Fibroblast of the conjunctiva (primary cell): ENCODE results near the gene BST1.

Source experiments
- DNase-seq: peaks from one replicate; pipeline ENCODE4 v3.0.0-alpha.2; 2010; ENCODE audit warnings: low read depth

Gene BST1, protein sequence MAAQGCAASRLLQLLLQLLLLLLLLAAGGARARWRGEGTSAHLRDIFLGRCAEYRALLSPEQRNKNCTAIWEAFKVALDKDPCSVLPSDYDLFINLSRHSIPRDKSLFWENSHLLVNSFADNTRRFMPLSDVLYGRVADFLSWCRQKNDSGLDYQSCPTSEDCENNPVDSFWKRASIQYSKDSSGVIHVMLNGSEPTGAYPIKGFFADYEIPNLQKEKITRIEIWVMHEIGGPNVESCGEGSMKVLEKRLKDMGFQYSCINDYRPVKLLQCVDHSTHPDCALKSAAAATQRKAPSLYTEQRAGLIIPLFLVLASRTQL

DNA sequence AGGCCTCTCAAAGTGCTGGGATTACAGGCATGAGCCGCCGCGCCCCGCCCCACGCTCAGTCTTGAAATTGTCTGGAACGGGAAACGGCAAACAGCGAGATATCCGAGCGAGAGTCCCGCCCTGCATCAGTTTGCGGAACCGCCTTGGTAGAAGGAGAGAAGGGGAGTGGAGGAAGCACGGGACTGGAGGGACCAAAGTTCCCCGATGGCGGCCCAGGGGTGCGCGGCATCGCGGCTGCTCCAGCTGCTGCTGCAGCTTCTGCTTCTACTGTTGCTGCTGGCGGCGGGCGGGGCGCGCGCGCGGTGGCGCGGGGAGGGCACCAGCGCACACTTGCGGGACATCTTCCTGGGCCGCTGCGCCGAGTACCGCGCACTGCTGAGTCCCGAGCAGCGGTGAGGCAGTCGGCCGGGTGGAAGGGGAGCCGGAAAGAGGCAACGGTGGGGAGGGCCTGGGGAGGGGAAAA, at the start of gene BST1:
TSS of gene BST1 (plus strand) at position 125 of the 463 bp plus-strand sequence. CDS start at position 205, 80 bp downstream.
- DNase-seq = no peak

DNA sequence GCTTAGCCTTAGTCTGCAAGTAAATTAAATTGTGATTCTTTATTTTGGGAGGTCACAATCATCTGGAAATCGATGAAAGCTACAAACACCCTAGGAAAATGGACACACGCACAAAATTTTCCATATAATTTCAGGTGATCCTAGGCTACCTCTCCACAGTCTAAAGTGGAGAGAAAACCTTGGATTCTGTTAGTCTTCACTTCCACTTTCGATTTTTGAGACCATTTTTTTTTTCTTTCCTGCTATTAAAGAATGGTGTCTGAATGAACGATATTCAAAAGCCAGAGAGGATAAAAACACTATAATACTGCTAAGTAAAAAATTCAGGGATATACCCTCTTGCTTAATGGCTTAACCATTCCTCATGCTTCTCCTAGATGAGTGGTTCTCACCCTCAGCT, 49.4 kb upstream of the BST1 start:
- no peak for DNase-seq

DNA sequence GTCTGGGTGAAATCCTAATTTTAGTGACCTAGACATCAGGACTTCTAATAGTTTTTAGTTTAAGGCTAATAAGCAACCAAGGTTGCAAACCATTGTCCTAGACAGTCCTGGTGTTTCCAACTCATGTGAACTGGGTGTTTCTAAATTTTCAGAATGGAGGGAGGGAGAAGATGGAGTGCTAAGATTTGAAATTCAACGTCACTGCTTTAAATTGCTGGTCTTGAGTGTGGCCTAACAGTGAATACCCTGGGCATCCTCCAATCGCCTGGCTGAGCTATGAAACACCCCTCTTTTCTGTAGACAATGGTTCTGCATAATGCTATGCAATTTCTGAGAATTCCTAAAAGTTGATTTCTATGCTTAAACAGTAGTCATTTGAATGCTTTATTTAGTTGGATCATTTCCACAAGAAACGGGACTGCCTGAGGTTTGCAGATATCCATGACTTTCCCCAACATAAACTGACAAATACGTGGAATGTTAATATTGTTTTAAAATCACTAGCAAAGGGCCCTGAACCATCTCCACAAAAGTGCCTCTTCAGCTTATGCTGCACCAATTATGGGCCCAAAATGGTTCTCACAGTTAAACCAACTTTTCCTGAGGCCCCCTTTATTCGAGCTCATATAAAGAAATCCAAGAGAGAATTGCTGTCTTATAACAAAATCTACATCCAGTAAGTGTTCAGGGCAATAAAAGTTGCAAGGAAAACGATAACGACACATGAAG, 48.8 kb upstream of the BST1 start:
- DNase-seq = peak; percentile 52

DNA sequence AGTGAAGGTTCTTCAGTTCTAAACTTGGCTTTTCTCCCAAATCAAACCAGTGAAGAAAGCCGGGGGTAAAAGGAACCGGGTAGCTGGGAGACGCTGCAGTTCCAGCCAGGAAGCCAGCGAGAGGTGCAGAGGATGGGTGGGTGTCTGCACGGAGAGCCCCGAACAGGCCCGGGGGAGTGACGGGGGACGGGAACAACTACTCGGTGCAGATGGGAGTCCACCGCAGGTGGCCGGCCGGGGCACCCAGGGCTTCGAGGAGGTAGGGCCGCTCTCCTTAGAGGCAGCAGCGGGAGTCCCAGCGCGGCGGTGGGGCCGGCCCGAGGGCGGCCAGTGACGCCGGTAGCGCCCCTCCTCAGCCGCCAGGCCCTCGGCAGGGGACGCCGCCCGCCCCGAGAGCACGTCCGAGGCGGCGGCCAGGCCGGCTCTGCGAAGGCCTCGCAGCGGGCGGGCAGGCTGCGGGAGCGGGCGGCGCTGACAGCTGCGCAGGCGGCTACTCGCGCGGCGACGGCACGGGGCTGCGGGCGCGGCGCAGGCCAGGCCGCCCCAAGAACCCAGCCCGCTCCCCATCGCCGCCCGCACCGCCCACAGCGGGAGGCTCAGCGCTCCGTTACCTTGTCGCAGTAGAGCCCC, 48.2 kb upstream of the BST1 start:
- no peak for DNase-seq

DNA sequence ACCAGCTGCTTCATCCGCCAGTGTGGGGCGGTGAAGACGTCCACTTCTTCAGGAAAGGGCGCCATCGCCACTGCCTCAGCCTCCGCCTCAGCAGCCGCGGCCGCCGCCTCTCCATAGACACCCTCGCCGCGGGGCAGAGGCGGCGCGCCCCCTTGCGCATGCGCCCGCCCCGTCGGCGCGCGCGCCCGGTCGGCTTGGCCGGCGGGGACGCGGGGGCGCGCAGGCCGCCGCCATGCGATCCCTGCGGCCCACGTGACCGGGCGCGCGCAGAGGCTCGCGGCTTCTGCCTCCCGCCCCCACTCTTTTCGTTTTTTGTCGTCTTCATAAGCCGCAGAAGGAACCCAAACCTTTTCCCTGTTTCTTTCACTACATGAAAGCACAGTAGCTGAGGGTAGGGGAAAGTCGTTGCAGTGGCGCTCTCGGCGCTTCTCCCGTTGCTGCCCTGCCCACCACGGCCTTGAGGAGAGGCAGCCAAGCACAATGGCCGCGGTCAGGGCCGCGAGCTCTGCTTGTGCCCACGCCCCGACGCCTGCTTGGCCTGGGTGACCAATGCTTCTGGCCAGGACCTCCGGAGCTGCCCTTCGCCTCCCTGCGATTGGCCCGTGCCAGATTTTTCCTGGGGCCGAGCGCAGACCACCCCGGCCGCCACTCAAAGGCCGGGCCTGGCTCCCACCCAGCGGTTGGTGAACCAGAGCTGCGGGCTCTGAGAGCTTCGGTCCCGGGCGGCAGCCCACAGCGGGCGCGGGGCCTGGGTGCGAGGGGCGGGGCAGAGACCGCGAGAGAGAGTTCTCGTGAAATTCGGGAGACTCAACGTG, 47.4 kb upstream of the BST1 start, which contains the start of gene FBXL5:
TSS of gene FBXL5 (minus strand) at position 135 of the 815 bp plus-strand sequence. CDS start at position 65, 70 bp downstream.
- DNase-seq = peak; percentile 56

DNA sequence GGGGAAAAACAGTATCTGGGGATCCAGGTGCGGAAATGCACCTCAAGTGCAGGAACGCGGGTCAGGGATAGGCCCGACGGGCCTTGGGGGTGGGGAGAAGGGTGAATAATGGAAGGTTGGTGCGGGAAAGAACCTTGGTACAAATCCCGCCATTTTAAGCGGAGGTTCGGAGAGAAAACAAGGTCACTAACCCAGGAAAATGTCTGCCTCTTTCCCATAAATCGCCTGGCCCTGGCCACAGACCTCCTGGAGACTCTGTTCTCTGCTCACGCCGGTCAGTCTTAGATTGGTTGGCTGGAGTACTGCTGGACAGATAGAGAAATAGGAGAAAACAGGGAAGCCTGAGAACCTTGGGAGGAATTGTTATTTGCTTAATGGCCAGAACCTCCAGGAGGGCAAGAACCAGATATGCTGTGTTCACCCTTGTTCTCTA, 46.8 kb upstream of the BST1 start:
- DNase-seq = no peak

DNA sequence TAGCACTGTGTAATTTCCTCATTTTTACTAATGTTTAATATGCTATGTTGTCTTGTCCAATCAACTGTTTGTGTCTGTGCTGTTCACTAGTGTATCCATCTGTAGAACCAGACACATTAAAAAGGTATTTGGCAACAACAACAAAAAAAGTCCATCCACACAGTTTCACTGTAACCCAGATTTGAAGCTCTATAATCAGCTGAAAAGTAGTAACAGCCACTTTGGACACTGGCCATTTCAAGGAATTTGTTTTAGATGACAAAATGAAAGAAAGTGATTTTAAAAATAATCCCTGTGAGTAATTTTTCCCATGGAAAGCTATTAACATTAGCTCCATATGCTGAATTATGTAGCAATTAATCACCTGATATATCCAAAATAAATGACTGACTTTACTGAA, 45.5 kb upstream of the BST1 start:
- DNase-seq = no peak

DNA sequence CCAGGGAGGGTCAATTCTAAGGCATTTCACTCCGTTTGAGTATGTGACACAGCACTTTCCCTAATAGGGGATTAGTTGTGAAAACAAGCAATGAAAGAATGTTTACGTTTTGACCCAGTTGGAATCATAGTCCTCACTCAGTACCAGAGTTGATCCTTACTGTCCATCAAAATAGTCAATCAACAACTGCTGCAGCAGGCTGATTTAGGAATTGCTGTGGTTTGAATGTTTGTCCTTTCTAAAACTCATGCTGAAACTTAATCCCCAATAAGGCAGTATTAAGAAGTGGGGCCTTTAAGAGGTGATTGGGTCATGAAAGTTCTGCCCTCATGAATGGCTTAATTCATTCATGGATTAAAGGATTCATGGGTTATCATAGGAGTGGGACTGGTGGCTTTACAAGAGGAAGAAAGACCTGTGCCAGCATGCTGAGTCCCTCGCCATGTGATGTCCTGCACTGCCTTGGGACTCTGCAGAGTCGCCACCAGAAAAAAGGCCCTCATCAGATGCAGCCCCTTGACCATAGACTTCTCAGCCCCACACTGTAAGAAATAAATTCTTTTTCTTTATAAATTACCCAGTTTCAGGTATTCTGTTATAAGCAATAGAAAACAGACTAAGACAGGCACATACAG, 44.6 kb upstream of the BST1 start:
- DNase-seq = no peak

DNA sequence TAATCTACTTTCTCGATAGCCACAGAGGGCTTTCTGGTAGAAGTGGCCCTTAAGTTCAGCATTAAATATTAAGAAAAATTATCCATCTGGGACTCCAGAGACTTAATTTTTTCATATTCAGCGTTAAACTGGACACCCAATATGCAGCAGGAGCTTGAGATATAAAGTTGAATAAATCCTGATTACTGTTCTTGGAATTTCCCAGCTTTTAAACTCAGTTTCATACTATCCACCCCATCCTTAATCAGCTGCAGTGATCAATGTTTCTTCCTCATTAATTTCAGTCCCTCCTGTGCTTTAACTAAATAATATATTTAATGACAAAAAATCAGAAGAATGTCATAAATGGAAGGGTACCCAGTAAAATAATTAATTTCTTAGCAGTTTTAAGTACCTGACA, 44.1 kb upstream of the BST1 start:
- DNase-seq = no peak

DNA sequence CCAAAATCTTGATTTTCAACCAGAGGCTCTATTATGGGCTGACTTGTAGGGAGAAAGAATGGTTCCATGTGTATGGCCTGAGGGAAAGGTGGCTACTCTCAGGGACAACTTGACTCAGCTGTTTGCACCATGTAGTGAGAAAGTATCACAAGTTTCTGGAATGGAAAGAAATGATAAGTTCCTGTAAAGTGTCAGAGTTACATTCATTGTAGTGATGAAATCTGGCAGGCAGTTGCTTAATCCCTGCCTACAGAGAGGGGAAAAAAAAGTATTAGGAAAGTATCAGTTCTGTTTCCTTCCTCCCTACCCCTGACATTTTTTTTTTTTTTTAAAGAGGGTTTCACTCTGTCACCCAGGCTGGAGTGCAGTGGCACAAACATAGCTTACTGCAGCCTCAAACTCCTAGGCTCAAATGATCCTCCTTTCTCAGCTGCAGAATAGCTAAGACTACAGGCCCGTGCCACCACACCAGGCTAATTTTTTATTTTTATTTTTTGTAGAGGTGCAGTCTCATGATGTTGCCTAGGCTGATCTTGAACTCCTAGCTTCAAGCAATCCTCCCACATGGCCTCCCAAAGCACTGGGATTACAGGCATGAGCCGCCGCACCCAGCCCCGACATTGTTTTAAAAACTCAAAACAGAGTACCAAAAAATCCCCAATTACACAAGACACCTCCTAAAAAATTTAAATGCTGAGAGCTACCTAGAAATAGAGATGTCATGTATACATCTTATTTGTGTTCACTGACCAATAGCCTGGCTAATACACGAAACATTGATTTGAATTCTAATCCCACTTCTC, 42.9 kb upstream of the BST1 start:
- peak; percentile 66 for DNase-seq

DNA sequence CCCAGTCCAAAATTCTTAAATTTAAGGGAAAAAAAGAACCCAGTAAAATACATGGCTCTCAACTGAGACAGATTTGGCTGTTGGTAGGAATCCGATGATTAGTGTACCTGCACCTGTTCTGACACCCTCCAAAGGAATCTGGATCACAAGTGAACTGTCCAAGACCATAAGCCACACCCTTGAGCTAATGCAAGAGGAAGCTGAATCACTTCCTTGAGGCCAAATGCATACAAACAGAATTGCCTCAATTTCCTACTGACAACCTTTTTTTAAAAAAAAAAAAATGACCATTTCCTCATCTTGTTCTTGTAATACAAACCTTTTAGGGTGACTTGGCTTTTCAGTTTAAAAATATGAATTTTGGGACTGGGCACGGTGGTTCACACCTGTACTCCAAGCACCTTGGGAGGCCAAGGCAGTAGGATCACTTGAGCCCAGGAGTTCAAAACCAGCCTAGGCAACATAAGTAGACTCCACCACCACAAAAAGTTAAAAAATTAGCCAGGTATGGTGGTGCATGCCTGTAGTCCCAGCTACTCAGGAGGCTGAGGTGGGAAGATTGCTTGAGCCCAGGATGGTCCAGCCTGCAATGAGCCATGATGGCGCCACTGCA, 37.0 kb upstream of the BST1 start:
- DNase-seq = no peak

DNA sequence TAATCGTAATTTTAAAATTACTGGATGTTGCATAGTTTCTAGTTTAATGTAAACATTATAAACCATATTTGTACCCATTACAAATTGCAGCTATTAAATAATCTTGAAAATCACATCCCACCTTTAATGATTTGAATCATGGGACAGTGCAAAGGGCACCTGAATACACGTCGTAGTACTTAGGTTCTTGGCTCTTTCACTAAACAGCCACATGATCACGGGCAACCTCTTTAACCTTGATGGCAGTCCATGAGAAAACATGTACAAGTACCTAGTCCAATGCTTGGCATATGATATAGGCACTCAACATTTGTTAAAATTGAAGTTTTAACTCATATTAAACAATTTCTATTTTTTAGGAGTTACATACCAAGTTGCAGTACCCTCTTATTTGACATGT, 35.9 kb upstream of the BST1 start:
- no peak for DNase-seq

DNA sequence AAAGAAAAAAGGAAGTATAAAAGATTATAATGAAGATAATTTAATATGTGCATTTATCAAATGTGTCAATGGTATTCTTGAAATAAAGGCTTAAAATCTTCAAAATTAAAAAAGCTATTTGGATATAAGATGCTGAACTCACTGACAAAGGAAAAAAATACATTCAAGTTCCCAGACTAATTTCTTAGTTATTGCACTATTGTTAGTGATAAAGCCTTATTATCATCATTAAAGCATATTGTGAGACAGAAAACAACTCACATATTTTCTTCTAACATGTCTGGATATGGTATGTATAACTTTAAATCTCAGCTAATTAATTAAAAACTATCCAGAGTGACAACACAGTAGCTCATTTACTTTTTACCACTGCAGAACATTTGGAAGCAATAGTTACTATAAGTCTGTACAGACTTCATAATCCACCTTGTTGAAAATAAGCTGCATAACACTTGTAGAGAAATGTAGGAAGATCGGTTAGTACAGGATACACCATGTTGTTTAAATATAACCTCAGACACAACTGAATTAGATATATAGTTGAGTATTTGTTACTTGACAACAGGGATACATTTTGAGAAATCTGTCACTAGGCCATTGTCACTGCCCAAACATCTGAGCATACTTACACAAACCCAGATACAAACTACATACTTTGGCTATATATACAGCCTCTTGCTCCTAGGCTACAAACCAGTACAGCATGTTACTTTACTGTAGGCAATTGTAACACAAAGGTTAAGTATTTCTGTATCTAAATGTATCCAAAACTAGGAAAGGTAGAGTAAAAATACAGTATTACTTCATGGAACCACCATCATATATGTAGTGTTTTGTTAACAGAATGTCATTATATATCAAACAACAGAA, 34.1 kb upstream of the BST1 start:
- no peak for DNase-seq

DNA sequence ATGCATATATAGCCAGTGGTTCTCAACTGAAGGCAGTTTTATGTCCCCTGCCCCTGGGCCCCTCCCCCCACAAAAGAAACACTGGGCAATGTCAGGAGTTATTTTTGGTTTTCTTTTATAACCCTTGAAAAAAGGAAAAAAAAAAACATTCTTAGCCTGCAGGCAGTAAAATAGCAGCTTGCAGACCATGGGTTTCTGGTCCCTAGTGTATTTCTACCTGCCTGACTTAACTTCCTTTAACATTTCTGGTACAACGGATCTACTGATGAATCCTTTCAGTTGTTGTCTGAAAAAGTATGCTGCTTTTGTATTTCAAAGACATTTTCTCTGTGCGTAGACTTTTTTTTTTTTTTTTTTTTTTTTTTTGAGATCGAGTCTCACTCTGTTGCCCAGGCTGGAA, 32.3 kb upstream of the BST1 start:
- DNase-seq = no peak

DNA sequence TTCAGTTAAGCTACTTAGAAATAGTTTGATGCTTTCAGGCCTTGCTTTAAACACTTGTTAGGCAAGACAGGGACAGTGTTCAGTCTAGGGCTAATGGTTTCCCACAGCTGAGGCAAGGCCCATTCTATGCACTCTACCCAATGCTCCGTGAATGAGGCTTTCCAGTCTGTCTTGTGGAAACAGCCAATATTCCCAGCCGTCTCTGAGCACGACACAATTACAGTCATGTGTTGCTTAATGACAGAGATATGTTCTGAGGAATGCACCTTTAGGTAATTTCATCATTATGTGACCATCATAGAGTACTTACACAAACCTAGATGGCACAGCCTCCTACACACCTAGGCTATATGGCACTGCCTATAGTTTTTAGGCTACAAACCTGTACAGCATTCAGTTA, 30.8 kb upstream of the BST1 start:
- no peak for DNase-seq

DNA sequence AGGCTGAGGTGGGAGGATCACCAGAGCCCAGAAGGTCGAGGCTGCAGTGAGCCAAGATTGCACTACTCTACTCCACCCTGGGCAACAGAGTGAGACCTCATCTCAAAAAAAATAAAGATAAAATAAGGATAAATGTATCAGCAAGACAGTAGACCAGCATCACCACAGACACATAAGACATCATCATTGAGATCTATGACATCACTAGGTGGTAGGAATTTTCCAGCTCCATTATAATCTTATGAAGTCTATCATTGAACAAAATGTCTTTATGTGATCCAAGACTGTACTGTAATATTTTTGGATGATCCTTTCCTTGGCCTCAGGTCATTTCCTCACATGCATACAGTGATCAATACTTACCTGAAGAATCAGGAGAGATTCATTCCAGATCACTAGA, 29.5 kb upstream of the BST1 start:
- DNase-seq = no peak

DNA sequence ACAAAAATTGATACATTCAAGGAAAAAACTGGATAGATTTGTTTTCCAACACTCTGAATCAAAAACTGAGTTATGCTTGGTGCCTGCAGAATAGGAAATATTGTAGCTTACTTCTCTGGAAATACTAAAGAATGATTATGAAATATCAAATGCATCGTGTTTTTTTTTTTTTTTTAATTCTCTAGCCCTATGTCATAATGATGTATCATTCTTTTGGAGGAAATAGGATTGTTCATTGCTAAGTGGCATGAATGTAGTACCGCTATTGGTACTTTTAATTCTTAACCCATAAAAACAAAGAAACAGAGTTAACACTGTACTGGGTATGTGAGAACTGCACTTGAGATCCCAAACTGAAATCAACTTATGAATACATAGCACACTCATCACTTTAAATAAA, 28.8 kb upstream of the BST1 start:
- no peak for DNase-seq

DNA sequence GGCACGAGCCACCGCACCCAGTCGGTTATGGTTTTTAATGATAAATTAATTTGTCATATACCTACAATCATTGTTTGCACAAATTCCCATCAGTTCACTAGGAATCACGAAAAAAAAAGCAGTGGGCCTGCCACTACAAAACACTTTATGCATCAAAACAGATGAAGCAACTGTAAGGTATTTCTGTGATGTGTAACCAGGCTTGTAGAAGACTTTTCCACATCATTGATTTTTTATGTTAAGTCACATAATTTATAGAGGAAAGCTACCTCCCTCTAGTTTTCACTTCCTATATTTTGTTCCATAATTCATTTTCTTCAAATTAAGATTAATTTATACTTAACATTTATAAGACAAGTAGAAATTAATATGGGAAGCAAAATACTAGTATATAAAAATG, 27.9 kb upstream of the BST1 start:
- no peak for DNase-seq

DNA sequence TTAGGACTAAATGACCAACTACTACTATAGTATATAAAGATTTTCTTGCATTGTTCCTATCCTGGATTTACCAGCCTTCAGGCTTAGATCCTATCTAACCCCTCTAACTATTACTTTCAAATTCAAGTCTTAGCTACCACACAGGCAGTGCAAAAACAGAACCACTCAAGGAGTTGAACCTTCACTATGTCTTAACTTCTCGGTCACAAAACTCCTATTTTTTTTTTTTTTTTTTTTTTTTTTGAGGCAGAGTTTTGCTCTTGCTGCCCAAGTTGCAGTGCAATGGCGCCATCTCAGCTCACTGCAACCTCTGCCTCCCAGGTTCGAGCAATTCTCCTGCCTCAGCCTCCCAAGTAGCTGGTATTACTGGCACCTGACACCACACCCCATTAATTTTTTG, 27.5 kb upstream of the BST1 start:
- DNase-seq = no peak
